IMR-90 (cell line): ENCODE measurements around the gene INKA1. TPM values are rescaled to one million over a fixed set of nuclear protein-coding genes. Genes with fewer than 3 reads are reported as not detected.

ENCODE experiments used
- ATAC-seq: fragments of 200-7000 bp; cut with Tn5 transposase; 2 replicates; pipeline ENCODE4 v1.9.1; 2020; ENCODE audit warnings: low read depth, mild to moderate bottlenecking, moderate library complexity
- BruUV-seq: library from RNA; stranded (reverse); fragments of 400-500 nt; replicated peaks from 2 replicates; lab custom pipeline; 2021; lab: Mats Ljungman, UMichigan
- CTCF ChIA-PET: fragments of 300-600 bp; formaldehyde crosslinking; extraction: SDS; loops from one replicate; lab custom pipeline; 2021; ENCODE audit warnings: antibody characterized with exemption; lab: Yijun Ruan, JAX
- POLR2A ChIA-PET: fragments of 300-600 bp; sonication (Branson Sonifier 250); formaldehyde crosslinking; loops from one replicate; lab custom pipeline; 2022; ENCODE audit warnings: antibody characterized with exemption; ENCODE audit not compliant: unreplicated experiment; lab: Charles Lee
- DNase-seq: peaks from one replicate; pipeline ENCODE4 v3.0.0; 2013
- H2AFZ ChIP-seq: replicated peaks from 2 replicates; pipeline ENCODE3; 2013; ENCODE audit warnings: low read length, mild to moderate bottlenecking; ENCODE audit not compliant: poor library complexity
- H2AK5ac ChIP-seq: 2 replicates; pipeline ENCODE4 v1.6.1; 2013; ENCODE audit warnings: low read depth, low read length, inconsistent platforms
- H2AK9ac ChIP-seq: replicated peaks from 2 replicates; pipeline ENCODE3; 2013; ENCODE audit warnings: mild to moderate bottlenecking, low read depth, low read length, moderate library complexity; ENCODE audit not compliant: poor library complexity
- H2BK120ac ChIP-seq: 2 replicates; pipeline ENCODE4 v1.6.1; 2013; ENCODE audit warnings: low read depth, low read length, inconsistent platforms
- H2BK15ac ChIP-seq: 3 replicates; pipeline ENCODE4 v1.6.1; 2013; ENCODE audit warnings: low read depth, low read length, inconsistent platforms
- H2BK20ac ChIP-seq: 2 replicates; pipeline ENCODE4 v1.6.1; 2013; ENCODE audit warnings: low read depth, mild to moderate bottlenecking, inconsistent platforms, low read length, moderate library complexity
- H2BK5ac ChIP-seq: 2 replicates; pipeline ENCODE4 v1.6.1; 2013; ENCODE audit warnings: mild to moderate bottlenecking, low read depth, low read length, inconsistent platforms; ENCODE audit not compliant: poor library complexity, severe bottlenecking
- H3K14ac ChIP-seq: replicated peaks from 2 replicates; pipeline ENCODE4 v1.6.1; 2013; ENCODE audit warnings: low read depth, low read length, inconsistent platforms
- H3K18ac ChIP-seq: 2 replicates; pipeline ENCODE4 v1.6.1; 2013; ENCODE audit warnings: low read depth, low read length, control low read depth
- H3K23ac ChIP-seq: 2 replicates; pipeline ENCODE4 v1.6.1; 2013; ENCODE audit warnings: low read depth, low read length, inconsistent platforms
- H3K27ac ChIP-seq: 2 replicates; pipeline ENCODE4 v1.5.1; 2013; ENCODE audit warnings: mild to moderate bottlenecking, control low read depth, low read length; ENCODE audit not compliant: insufficient read depth
- H3K27me3 ChIP-seq: 2 replicates; pipeline ENCODE4 v1.6.1; 2013; ENCODE audit warnings: low read length; ENCODE audit not compliant: control insufficient read depth, insufficient read depth
- H3K36me3 ChIP-seq: 2 replicates; pipeline ENCODE4 v1.6.1; 2013; ENCODE audit warnings: low read length, mixed read lengths; ENCODE audit not compliant: control insufficient read depth, insufficient read depth
- H3K4ac ChIP-seq: 2 replicates; pipeline ENCODE4 v1.6.1; 2013; ENCODE audit warnings: low read depth, low read length, inconsistent platforms
- H3K4me1 ChIP-seq: 2 replicates; pipeline ENCODE4 v1.6.1; 2013; ENCODE audit warnings: low read length, mixed read lengths; ENCODE audit not compliant: control insufficient read depth, insufficient read depth
- H3K4me2 ChIP-seq: 2 replicates; pipeline ENCODE4 v1.6.1; 2013; ENCODE audit warnings: low read depth, mild to moderate bottlenecking, control low read depth, low read length, moderate library complexity
- H3K4me3 ChIP-seq: 2 replicates; pipeline ENCODE4 v1.5.1; 2013; ENCODE audit warnings: low read depth, mild to moderate bottlenecking, control low read depth, low read length, moderate library complexity; ENCODE audit not compliant: insufficient read depth
- H3K56ac ChIP-seq: 2 replicates; pipeline ENCODE4 v1.6.1; 2013; ENCODE audit warnings: low read length, inconsistent platforms; ENCODE audit not compliant: insufficient read depth; ENCODE audit errors: extremely low read depth
- H3K79me1 ChIP-seq, 2 experiments: 2 replicates each; pipeline ENCODE4 v1.6.1; 2013; ENCODE audit warnings: low read length in 2 of 2, inconsistent platforms in 1 of 2, low read depth in 1 of 2
- H3K9ac ChIP-seq: 2 replicates; pipeline ENCODE4 v1.6.1; 2013; ENCODE audit warnings: low read depth, low read length, control low read depth
- H3K9me1 ChIP-seq: 2 replicates; pipeline ENCODE4 v1.6.1; 2013; ENCODE audit warnings: low read length, inconsistent platforms; ENCODE audit not compliant: insufficient read depth
- H3K9me3 ChIP-seq: 2 replicates; pipeline ENCODE4 v1.6.1; 2013; ENCODE audit warnings: low read length; ENCODE audit not compliant: control insufficient read depth, insufficient read depth
- H4K20me1 ChIP-seq: 2 replicates; pipeline ENCODE4 v1.6.1; 2013; ENCODE audit warnings: low read length, inconsistent platforms; ENCODE audit not compliant: insufficient read depth
- H4K5ac ChIP-seq: 2 replicates; pipeline ENCODE4 v1.6.1; 2013; ENCODE audit warnings: mild to moderate bottlenecking, low read depth, low read length, control low read depth
- H4K8ac ChIP-seq, 2 experiments: 2 replicates each; pipeline ENCODE4 v1.6.1; 2013; ENCODE audit warnings: low read depth in 2 of 2, low read length in 2 of 2, control low read depth in 1 of 2, inconsistent platforms in 1 of 2
- H4K91ac ChIP-seq: 2 replicates; pipeline ENCODE4 v1.6.1; 2013; ENCODE audit warnings: low read depth, low read length, inconsistent platforms; ENCODE audit not compliant: insufficient read depth
- RCOR1 ChIP-seq: IDR thresholded peaks from 2 replicates; pipeline ENCODE4 v1.6.1; 2012; ENCODE audit warnings: mild to moderate bottlenecking, low read length, improper control_type of control experiment; ENCODE audit not compliant: insufficient replicate concordance
- WGBS, 2 experiments: methylation state at CpG; one replicate each; pipeline versions ENCODE4 v1.1.5 to v1.1.7; 2013; ENCODE audit warnings: missing lambda C conversion rate in 2 of 2; ENCODE audit not compliant: insufficient read length in 1 of 2; ENCODE audit errors: extremely low coverage in 2 of 2; 5-methylcytosine and 5-hydroxymethylcytosine counted together
- dilution Hi-C: fragments of 300-500 bp; cut with HindIII; formaldehyde crosslinking; loops from one replicate; pipeline ENCODE4 v1.14.3; 2018; ENCODE audit warnings: low sequenced_read_pairs; ENCODE audit not compliant: unreplicated experiment
- in situ Hi-C: fragments of 300-500 bp; cut with MboI; formaldehyde crosslinking; loops from 3 replicates; pipeline ENCODE4 v1.14.3; 2019; ENCODE audit warnings: low sequenced_read_pairs, inconsistent platforms, mixed read lengths
- intact Hi-C: fragments of 100-400 bp; cut with micrococcal nuclease; formaldehyde crosslinking; loops from 2 replicates; pipeline ENCODE4 v1.10.0; 2022
- polyA plus RNA-seq, 3 experiments: library from polyadenylated mRNA; depleted of rRNA; stranded (reverse); fragments of >200 nt; gene quantifications; 2 replicates each; pipeline ENCODE4 v1.2.3, GENCODE V29; 2012; ENCODE audit warnings: low replicate concordance in 1 of 3
- total RNA-seq: library from RNA; depleted of rRNA; stranded (reverse); fragments of >200 nt; gene quantifications from 2 replicates; pipeline ENCODE4 v1.2.3, GENCODE V29; 2012

The INKA1 gene
- total and polyA plus RNA-seq, 2 of the 4 experiments (the other 2 are of a cell fraction): 2.3 to 4.5 TPM

GRCh38 chr3:49793486-49794085, 9.5 kb upstream of the INKA1 start:
- no peak overlapping the region for H3K18ac ChIP-seq
- no peak overlapping the region for H4K91ac ChIP-seq
- no TSS peak for BruUV-seq
- no peak overlapping the region for H3K4me2 ChIP-seq
- H3K79me1 ChIP-seq: no peaks in the 10 kb centered on the region
- WGBS, 2 experiments: 100% methylated on average over 1 of the region's 13 CpGs; no CpG with 5 or more reads in 1 of the 2 experiments
- intact Hi-C loops (no loop called here), dilution Hi-C loops (no loop called here), in situ Hi-C loops (no loop called here)
- H4K8ac ChIP-seq: no peak overlapping the region
- H2AK5ac ChIP-seq: no peak overlapping the region
- ChIA-PET CTCF (no interaction called here), POLR2A (no interaction called here)
- no peaks in the 10 kb centered on the region for H3K9me1 ChIP-seq
- no peaks in the 10 kb centered on the region for H3K36me3 ChIP-seq
- no peak for TF ChIP-seq RCOR1
- no peak overlapping the region for H2BK20ac ChIP-seq
- H3K4me3 ChIP-seq: no peak overlapping the region
- no peak overlapping the region for H3K9ac ChIP-seq
- no peak overlapping the region for H3K23ac ChIP-seq
- H2AK9ac ChIP-seq: no peak overlapping the region
- H2BK5ac ChIP-seq: no peak overlapping the region
- H2BK120ac ChIP-seq: no peak overlapping the region
- no peak for ATAC-seq
- no peak overlapping the region for H2BK15ac ChIP-seq
- no peak overlapping the region for H2AFZ ChIP-seq
- H3K14ac ChIP-seq: no peak overlapping the region
- no peaks in the 10 kb centered on the region for H3K9me3 ChIP-seq
- no peaks in the 10 kb centered on the region for H3K4me1 ChIP-seq
- H3K27me3 ChIP-seq: peaks cover 10% of the 10 kb centered on the region; the same call in 1 of the 2 replicates
- H3K4ac ChIP-seq: no peak overlapping the region
- no peak for DNase-seq
- H4K20me1 ChIP-seq: no peaks in the 10 kb centered on the region
- no peak overlapping the region for H3K56ac ChIP-seq
- no peak overlapping the region for H4K5ac ChIP-seq
- H3K27ac ChIP-seq: no peak overlapping the region
